LNCaP clone FGC (cell line): ENCODE measurements around the gene ATP1A2.
A peak's percentile ranks its signal among the peaks of the same experiment; 100 is the strongest.

ENCODE experiments used
- DNase-seq: peaks from one replicate; pipeline ENCODE4 v3.0.0-alpha.2; 2011; ENCODE audit warnings: low read depth
- H3K4me3 ChIP-seq: 2 replicates; pipeline ENCODE4 v1.5.1; 2011; ENCODE audit warnings: mild to moderate bottlenecking, low read depth, low read length, control low read depth
- TF ChIP-seq, protein P1 (sequence below): IDR thresholded peaks from 2 replicates; pipeline ENCODE4 v1.5.1; 2012; ENCODE audit warnings: mild to moderate bottlenecking; ENCODE audit not compliant: control insufficient read depth, insufficient read depth; ENCODE audit errors: extremely low read depth

Gene ATP1A2

DNA sequence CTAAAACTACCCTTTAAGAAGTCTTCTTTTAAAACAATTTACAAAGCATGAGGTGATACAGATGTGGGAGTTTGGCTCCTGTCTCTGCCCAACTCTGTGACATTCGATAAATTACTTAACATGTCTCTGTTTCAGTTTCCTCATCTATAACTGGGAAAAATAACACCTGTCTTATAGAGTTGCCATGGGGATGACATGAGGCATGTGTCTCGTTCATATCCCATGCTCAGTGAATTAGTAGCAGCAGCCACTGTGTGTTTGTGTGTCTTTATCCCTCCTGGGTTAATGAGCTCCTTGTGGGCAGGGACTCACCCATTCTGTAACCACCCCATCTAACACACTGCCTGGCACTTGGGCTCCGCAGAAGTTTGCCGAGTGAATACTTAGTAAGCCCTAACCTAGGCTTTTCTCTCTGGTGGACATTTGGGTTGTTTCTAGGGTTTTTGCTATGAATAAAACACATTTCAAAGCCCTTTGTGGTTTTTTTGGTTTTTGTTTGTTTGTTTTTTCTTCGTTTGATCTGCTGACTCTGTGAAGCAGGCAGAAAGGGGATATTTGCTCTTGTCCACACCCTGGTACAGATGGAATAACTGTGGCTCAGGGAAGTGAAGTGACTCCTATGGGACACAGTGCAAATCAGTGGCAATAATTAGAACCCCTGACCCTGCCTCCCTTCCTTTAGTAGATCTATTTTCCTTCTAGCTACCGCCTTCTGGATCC, 35.0 kb upstream of the ATP1A2 start:
- TF ChIP-seq, protein P1, sequence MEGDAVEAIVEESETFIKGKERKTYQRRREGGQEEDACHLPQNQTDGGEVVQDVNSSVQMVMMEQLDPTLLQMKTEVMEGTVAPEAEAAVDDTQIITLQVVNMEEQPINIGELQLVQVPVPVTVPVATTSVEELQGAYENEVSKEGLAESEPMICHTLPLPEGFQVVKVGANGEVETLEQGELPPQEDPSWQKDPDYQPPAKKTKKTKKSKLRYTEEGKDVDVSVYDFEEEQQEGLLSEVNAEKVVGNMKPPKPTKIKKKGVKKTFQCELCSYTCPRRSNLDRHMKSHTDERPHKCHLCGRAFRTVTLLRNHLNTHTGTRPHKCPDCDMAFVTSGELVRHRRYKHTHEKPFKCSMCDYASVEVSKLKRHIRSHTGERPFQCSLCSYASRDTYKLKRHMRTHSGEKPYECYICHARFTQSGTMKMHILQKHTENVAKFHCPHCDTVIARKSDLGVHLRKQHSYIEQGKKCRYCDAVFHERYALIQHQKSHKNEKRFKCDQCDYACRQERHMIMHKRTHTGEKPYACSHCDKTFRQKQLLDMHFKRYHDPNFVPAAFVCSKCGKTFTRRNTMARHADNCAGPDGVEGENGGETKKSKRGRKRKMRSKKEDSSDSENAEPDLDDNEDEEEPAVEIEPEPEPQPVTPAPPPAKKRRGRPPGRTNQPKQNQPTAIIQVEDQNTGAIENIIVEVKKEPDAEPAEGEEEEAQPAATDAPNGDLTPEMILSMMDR, result no peak
- no peak for DNase-seq
- H3K4me3 ChIP-seq, result no peak overlapping the region

GRCh38 chr1:160081261-160081936, 34.2 kb upstream of the ATP1A2 start, which contains the start of gene KCNJ9:
Gene KCNJ9, plus strand, starts transcription at chr1:160081538. Its CDS starts 2,493 bp downstream, at chr1:160084031.
- no peak for DNase-seq
- TF ChIP-seq, protein P1, result no peak
- no peak within 1 kb of the TSS for H3K4me3 ChIP-seq

DNA sequence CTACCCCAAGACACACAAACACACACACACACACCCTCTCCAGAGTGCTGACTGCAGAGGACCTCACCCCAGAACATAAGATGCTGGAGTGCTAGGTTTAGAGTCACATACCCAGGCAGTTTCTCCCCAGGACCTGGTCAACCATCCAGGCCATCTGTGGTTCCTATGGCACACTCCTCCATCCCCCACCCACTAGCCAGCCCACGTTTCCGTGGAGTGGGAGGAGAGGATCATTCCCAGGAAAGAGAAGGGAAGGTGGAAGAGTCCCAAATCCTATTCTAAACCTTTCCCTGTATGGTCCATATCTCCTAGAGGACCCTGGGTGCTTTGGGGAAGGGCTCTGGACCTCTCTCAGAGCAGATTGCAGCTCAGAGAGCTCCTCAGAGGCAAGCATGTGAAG, 33.1 kb upstream of the ATP1A2 start:
- H3K4me3 ChIP-seq, result no peak overlapping the region
- no peak for DNase-seq
- TF ChIP-seq, protein P1, result no peak

GRCh38 chr1:160082926-160083325, 32.6 kb upstream of the ATP1A2 start:
- H3K4me3 ChIP-seq, result no peak overlapping the region
- DNase-seq, result no peak
- TF ChIP-seq, protein P1, result no peak

DNA sequence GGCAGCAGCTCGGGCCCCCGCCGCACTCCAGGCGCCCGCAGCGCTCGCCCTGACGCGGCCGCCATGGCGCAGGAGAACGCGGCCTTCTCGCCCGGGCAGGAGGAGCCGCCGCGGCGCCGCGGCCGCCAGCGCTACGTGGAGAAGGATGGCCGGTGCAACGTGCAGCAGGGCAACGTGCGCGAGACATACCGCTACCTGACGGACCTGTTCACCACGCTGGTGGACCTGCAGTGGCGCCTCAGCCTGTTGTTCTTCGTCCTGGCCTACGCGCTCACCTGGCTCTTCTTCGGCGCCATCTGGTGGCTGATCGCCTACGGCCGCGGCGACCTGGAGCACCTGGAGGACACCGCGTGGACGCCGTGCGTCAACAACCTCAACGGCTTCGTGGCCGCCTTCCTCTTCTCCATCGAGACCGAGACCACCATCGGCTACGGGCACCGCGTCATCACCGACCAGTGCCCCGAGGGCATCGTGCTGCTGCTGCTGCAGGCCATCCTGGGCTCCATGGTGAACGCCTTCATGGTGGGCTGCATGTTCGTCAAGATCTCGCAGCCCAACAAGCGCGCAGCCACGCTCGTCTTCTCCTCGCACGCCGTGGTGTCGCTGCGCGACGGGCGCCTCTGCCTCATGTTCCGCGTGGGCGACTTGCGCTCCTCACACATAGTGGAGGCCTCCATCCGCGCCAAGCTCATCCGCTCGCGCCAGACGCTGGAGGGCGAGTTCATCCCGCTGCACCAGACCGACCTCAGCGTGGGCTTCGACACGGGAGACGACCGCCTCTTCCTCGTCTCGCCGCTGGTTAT, 31.4 kb upstream of the ATP1A2 start:
- no peak overlapping the region for H3K4me3 ChIP-seq
- TF ChIP-seq, protein P1, result peak; percentile 99
- DNase-seq, result peak; percentile 71

DNA sequence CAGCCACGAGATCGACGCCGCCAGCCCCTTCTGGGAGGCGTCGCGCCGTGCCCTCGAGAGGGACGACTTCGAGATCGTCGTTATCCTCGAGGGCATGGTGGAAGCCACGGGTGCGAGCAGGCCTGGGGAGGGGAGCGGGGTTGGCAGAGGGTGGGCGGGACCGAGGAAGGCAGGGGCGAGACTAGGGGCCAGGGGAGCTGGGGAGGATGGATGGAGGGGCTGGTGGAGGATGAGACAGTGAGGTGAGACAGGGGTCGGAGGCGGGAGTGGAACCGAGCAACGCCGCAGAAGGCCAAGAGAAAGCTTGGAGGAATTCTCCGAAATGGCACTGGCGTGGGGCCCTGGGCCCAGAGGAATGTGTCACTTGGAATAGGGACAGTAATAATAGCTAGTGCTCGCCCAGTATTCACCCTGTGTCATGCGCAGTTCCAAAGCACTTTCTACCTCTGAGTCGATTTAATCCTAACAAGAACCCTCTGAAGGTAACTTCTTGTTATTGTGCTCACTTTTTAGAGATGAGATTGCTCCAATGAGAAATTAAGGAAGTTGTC, 30.7 kb upstream of the ATP1A2 start:
- no peak overlapping the region for H3K4me3 ChIP-seq
- TF ChIP-seq, protein P1, result no peak

More for the DNA sequence above, 30.7 kb upstream of the ATP1A2 start:
- DNase-seq, result no peak
